Measurements from ENCODE around the gene SEMA4D. TPM values are rescaled to one million over a fixed set of nuclear protein-coding genes. Genes with fewer than 3 reads are reported as not detected.

The SEMA4D gene
- total and polyA plus RNA-seq, 2 donors from 2014 or later, result 18.9 to 147 TPM

GRCh38 chr9:89410641-89411350, 87.1 kb downstream of the SEMA4D start:
- H3K9me3 ChIP-seq (ENCODE audit: control insufficient read depth in 2 of 3, insufficient read depth in 1 of 3, low read length in 3 of 3), result peaks cover 0 to 3% (median 0%) of the 10 kb centered on the region in 3 donors
- H3K36me3 ChIP-seq (ENCODE audit: control insufficient read depth in 2 of 3, insufficient read depth in 3 of 3, low read length in 3 of 3), result peaks cover 0 to 6% (median 6%) of the 10 kb centered on the region in 3 donors
- H3K27ac ChIP-seq (ENCODE audit: low read depth in 2 of 2, low read length in 2 of 2), result no peak overlapping the region
- intact Hi-C loops (cut with DNase I), result no loop called here
- peaks cover 0 to 29% (median 10%) of the 10 kb centered on the region in 3 donors for H3K4me1 ChIP-seq (ENCODE audit: control insufficient read depth in 2 of 3, insufficient read depth in 2 of 3, low read depth in 1 of 3, low read length in 3 of 3)
- no peaks in the 10 kb centered on the region for H3K27me3 ChIP-seq (ENCODE audit: control insufficient read depth, insufficient read depth, low read length)
- DNase-seq (no peak), FAIRE-seq (no peak)
- no peak overlapping the region for H3K4me3 ChIP-seq (ENCODE audit: low read length in 3 of 3)
- H3K9ac ChIP-seq (ENCODE audit: low read length in 3 of 3), result no peak overlapping the region
- TF ChIP-seq CTCF (IDR thresholded peaks at IDR 0.05; ENCODE audit: borderline replicate concordance, extremely low read depth, insufficient read depth), result no peak

- Histone ChIP-seq H3K36me3 (ENCODE audit: control insufficient read depth in 2 of 3, insufficient read depth in 3 of 3, low read length in 3 of 3) (peaks cover 0 to 6% (median 6%) of the 10 kb centered on the region in 3 donors), H3K4me3 (ENCODE audit: low read length in 3 of 3) (no peak overlapping the region), H3K27ac (ENCODE audit: low read depth in 2 of 2, low read length in 2 of 2) (no peak overlapping the region), H3K9ac (ENCODE audit: low read length in 3 of 3) (no peak overlapping the region), H3K27me3 (ENCODE audit: control insufficient read depth, insufficient read depth, low read length) (no peaks in the 10 kb centered on the region), H3K4me1 (ENCODE audit: control insufficient read depth in 2 of 3, insufficient read depth in 2 of 3, low read depth in 1 of 3, low read length in 3 of 3) (peaks cover 0 to 29% (median 10%) of the 10 kb centered on the region in 3 donors), H3K9me3 (ENCODE audit: control insufficient read depth in 2 of 3, insufficient read depth in 1 of 3, low read length in 3 of 3) (peaks cover 0 to 3% (median 0%) of the 10 kb centered on the region in 3 donors)
- FAIRE-seq (no peak), DNase-seq (no peak)
- intact Hi-C loops (cut with DNase I), result no loop called here
- TF ChIP-seq CTCF (IDR thresholded peaks at IDR 0.05; ENCODE audit: borderline replicate concordance, extremely low read depth, insufficient read depth), result no peak
Measured at GRCh38 chr9:89410022-89410421, 87.9 kb downstream of the SEMA4D start.

- Histone ChIP-seq H3K27me3 (ENCODE audit: control insufficient read depth, insufficient read depth, low read length) (no peaks in the 10 kb centered on the region), H3K9me3 (ENCODE audit: control insufficient read depth in 2 of 3, insufficient read depth in 1 of 3, low read length in 3 of 3) (peaks cover 0 to 3% (median 0%) of the 10 kb centered on the region in 3 donors), H3K4me1 (ENCODE audit: control insufficient read depth in 2 of 3, insufficient read depth in 2 of 3, low read depth in 1 of 3, low read length in 3 of 3) (peaks cover 0 to 29% (median 10%) of the 10 kb centered on the region in 3 donors), H3K9ac (ENCODE audit: low read length in 3 of 3) (no peak overlapping the region), H3K4me3 (ENCODE audit: low read length in 3 of 3) (no peak overlapping the region), H3K27ac (ENCODE audit: low read depth in 2 of 2, low read length in 2 of 2) (no peak overlapping the region), H3K36me3 (ENCODE audit: control insufficient read depth in 2 of 3, insufficient read depth in 3 of 3, low read length in 3 of 3) (peaks cover 0 to 6% (median 6%) of the 10 kb centered on the region in 3 donors)
- intact Hi-C loops (cut with DNase I), result no loop called here
- FAIRE-seq (no peak), DNase-seq (no peak)
- TF ChIP-seq CTCF (IDR thresholded peaks at IDR 0.05; ENCODE audit: borderline replicate concordance, extremely low read depth, insufficient read depth), result no peak
Measured at GRCh38 chr9:89409466-89409865, 88.4 kb downstream of the SEMA4D start.

Measured in kidney (tissue), 14 donors.